HepG2 (cell line): ENCODE data around the gene SERPIND1. TPM values are rescaled to one million over a fixed set of nuclear protein-coding genes. Genes with fewer than 3 reads are reported as not detected.

ENCODE experiments used
- ATAC-seq: fragments of 200-7000 bp; cut with Tn5 transposase; 3 replicates; pipeline ENCODE4 v1.9.1; 2020; ENCODE audit warnings: mild to moderate bottlenecking, moderate library complexity
- BruUV-seq: library from RNA; stranded (reverse); fragments of 400-500 nt; replicated peaks from 2 replicates; lab custom pipeline; 2021; lab: Mats Ljungman, UMichigan
- CTCF ChIA-PET: fragments of 300-600 bp; formaldehyde crosslinking; extraction: SDS; loops from one replicate; lab custom pipeline; 2021; ENCODE audit warnings: low total read pairs, inconsistent platforms, low intra/inter-chr PET ratio; lab: Yijun Ruan, JAX
- POLR2A ChIA-PET: fragments of 350-600 bp; sonication (Branson Sonifier 250); formaldehyde crosslinking; loops from one replicate; lab custom pipeline; 2020; ENCODE audit warnings: antibody characterized with exemption, inconsistent platforms; lab: Yijun Ruan, JAX
- DNase-seq: peaks from one replicate; pipeline ENCODE4 v3.0.0-alpha.2; 2015; ENCODE audit warnings: low spot score
- FAIRE-seq: peaks from 3 replicates; lab custom pipeline; 2011; peaks lifted over from hg19 to GRCh38; lab: Jason Lieb, UNC
- H2AFZ ChIP-seq: one replicate; pipeline ENCODE4 v1.6.1; 2011; ENCODE audit warnings: low read length, inconsistent platforms
- H3K27ac ChIP-seq: fragments of 300-600 bp; 3 replicates; pipeline ENCODE4 v1.8.0; 2011; ENCODE audit warnings: mixed run types, mild to moderate bottlenecking, mixed read lengths, low read length, inconsistent platforms; ENCODE audit not compliant: insufficient read depth; ENCODE audit errors: extremely low read length
- H3K27me3 ChIP-seq, 2 experiments: fragments of 200-600 bp in 1 of 2; 2 replicates in 1 of 2; 3 replicates in 1 of 2; pipeline versions ENCODE4 v1.6.0 to v1.8.0; 2011; ENCODE audit warnings: low read length in 2 of 2, mild to moderate bottlenecking in 2 of 2, moderate library complexity in 2 of 2, inconsistent platforms in 1 of 2; ENCODE audit not compliant: insufficient read depth in 2 of 2, control insufficient read depth in 1 of 2
- H3K36me3 ChIP-seq, 2 experiments: fragments of 200-600 bp in 1 of 2; replicated peaks in 1 of 2; 2 replicates in 1 of 2; 3 replicates in 1 of 2; pipeline versions ENCODE4 v1.5.1 to v1.8.0; 2011; ENCODE audit warnings: low read length in 2 of 2, inconsistent platforms in 1 of 2; ENCODE audit not compliant: insufficient read depth in 2 of 2, control insufficient read depth in 1 of 2
- H3K4me1 ChIP-seq: 2 replicates; pipeline ENCODE4 v1.5.1; 2012; ENCODE audit warnings: low read length, inconsistent platforms; ENCODE audit not compliant: insufficient read depth
- H3K4me2 ChIP-seq: 2 replicates; pipeline ENCODE4 v1.6.0; 2011; ENCODE audit warnings: low read depth, low read length, inconsistent platforms
- H3K4me3 ChIP-seq, 3 experiments: fragments of 200-600 bp in 1 of 3; sonication (generic), shearing (Covaris generic) in 1 of 3; replicated peaks in 1 of 3; 2 replicates each; pipeline ENCODE4 v1.5.1; 2011 to 2016; ENCODE audit warnings: low read length in 3 of 3, inconsistent platforms in 2 of 3, low read depth in 2 of 3, mild to moderate bottlenecking in 2 of 3, control low read depth in 1 of 3, mixed read lengths in 1 of 3; ENCODE audit not compliant: insufficient read depth in 1 of 3
- H3K79me2 ChIP-seq: one replicate; pipeline ENCODE4 v1.6.1; 2011; ENCODE audit warnings: low read length, inconsistent platforms; ENCODE audit not compliant: insufficient read depth
- H3K9ac ChIP-seq: 2 replicates; pipeline ENCODE4 v1.6.0; 2011; ENCODE audit warnings: mild to moderate bottlenecking, low read depth, low read length, inconsistent platforms; ENCODE audit not compliant: insufficient read depth
- H3K9me3 ChIP-seq: 2 replicates; pipeline ENCODE4 v1.5.1; 2012; ENCODE audit warnings: mild to moderate bottlenecking, low read length
- H4K20me1 ChIP-seq: 2 replicates; pipeline ENCODE4 v1.6.0; 2011; ENCODE audit warnings: inconsistent platforms, mild to moderate bottlenecking, low read length, moderate library complexity; ENCODE audit not compliant: insufficient read depth
- ARID2 ChIP-seq: sonication (generic); formaldehyde crosslinking; IDR thresholded peaks from 2 replicates; pipeline ENCODE4 v1.8.1; 2022; ENCODE audit warnings: mild to moderate bottlenecking, missing genetic modification reagents, borderline replicate concordance
- ATF3 ChIP-seq: sonication (generic); formaldehyde crosslinking; IDR thresholded peaks from 2 replicates; pipeline ENCODE4 v1.4.0; 2020; ENCODE audit warnings: missing genetic modification reagents
- ELF3 ChIP-seq: IDR thresholded peaks from 2 replicates; pipeline ENCODE4 v1.6.1; 2016; ENCODE audit warnings: missing genetic modification reagents, missing compliant biosample characterization
- FLYWCH1 ChIP-seq: sonication (generic); formaldehyde crosslinking; IDR thresholded peaks from 2 replicates; pipeline ENCODE4 v1.8.1; 2023; ENCODE audit warnings: mild to moderate bottlenecking, missing genetic modification reagents
- GABPB1 ChIP-seq: IDR thresholded peaks from 2 replicates; pipeline ENCODE4 v1.6.1; 2016; ENCODE audit warnings: mild to moderate bottlenecking, missing genetic modification reagents, moderate library complexity, missing compliant biosample characterization
- MXI1 ChIP-seq: IDR thresholded peaks from 3 replicates; pipeline ENCODE4 v1.6.1; 2012; ENCODE audit warnings: low read depth, low read length, inconsistent platforms, borderline replicate concordance
- NR1H2 ChIP-seq: sonication (generic); formaldehyde crosslinking; IDR thresholded peaks from 2 replicates; pipeline ENCODE4 v1.8.1; 2022; ENCODE audit warnings: low read depth, missing genetic modification reagents, borderline replicate concordance
- NR2F1 ChIP-seq, 2 experiments: fragments of 450-650 bp in 1 of 2; formaldehyde crosslinking in 1 of 2; IDR thresholded peaks; 2 replicates each; pipeline versions ENCODE4 v1.5.0 to v1.6.1; 2016 to 2020; ENCODE audit warnings: mild to moderate bottlenecking in 1 of 2, missing compliant biosample characterization in 1 of 2, missing genetic modification reagents in 1 of 2, moderate library complexity in 1 of 2
- ZBTB25 ChIP-seq: IDR thresholded peaks from 2 replicates; pipeline ENCODE4 v1.6.1; 2018; ENCODE audit warnings: missing genetic modification reagents
- ZNF451 ChIP-seq: sonication (generic); formaldehyde crosslinking; IDR thresholded peaks from 2 replicates; pipeline ENCODE4 v1.5.0; 2020; ENCODE audit warnings: mild to moderate bottlenecking, missing genetic modification reagents
- ZNF501 ChIP-seq: sonication (generic); formaldehyde crosslinking; IDR thresholded peaks from 2 replicates; pipeline ENCODE4 v1.5.1; 2020; ENCODE audit warnings: mild to moderate bottlenecking, moderate library complexity, missing genetic modification reagents
- ZNF567 ChIP-seq: sonication (generic); formaldehyde crosslinking; IDR thresholded peaks from 2 replicates; pipeline ENCODE4 v1.8.1; 2023; ENCODE audit warnings: mild to moderate bottlenecking, missing genetic modification reagents, borderline replicate concordance
- ZNF777 ChIP-seq: sonication (generic); formaldehyde crosslinking; IDR thresholded peaks from 2 replicates; pipeline ENCODE4 v1.4.0; 2020; ENCODE audit warnings: missing genetic modification reagents
- ZSCAN12 ChIP-seq: sonication (generic); formaldehyde crosslinking; IDR thresholded peaks from 2 replicates; pipeline ENCODE4 v1.9.0; 2021; ENCODE audit warnings: mild to moderate bottlenecking, missing genetic modification reagents
- ZSCAN21 ChIP-seq: sonication (generic); formaldehyde crosslinking; IDR thresholded peaks from 2 replicates; pipeline ENCODE4 v1.8.0; 2022; ENCODE audit warnings: mild to moderate bottlenecking, missing genetic modification reagents, moderate library complexity, borderline replicate concordance
- ZXDC ChIP-seq: sonication (generic); formaldehyde crosslinking; IDR thresholded peaks from 2 replicates; pipeline ENCODE4 v1.5.0; 2020; ENCODE audit warnings: mild to moderate bottlenecking, missing genetic modification reagents
- WGBS: methylation state at CpG from one replicate; pipeline ENCODE4 v1.1.6; 2017; ENCODE audit warnings: low lambda C conversion rate; 5-methylcytosine and 5-hydroxymethylcytosine counted together
- in situ Hi-C: cut with HindIII; loops from 2 replicates; pipeline ENCODE4 v1.10.0; 2017; ENCODE audit warnings: low pct_unique_long_range_greater_than_20kb; ENCODE audit not compliant: extremely low pct_ligation_motif_present
- intact Hi-C: fragments of 100-400 bp; cut with micrococcal nuclease; formaldehyde crosslinking; loops from one replicate; pipeline ENCODE4 v1.10.0; 2022; ENCODE audit not compliant: unreplicated experiment
- polyA plus RNA-seq, 8 experiments: library from polyadenylated mRNA; depleted of rRNA in 3 of 8; stranded (reverse) in 7 of 8; unstranded in 1 of 8; fragments of >200 nt; fragmentation: Illumina TruSeq in 4 of 8; extraction: Trizol in 4 of 8; gene quantifications; 2 replicates each; pipeline versions ENCODE4 v1.2.1 to v1.2.3, GENCODE V29; 2011 to 2016; ENCODE audit warnings: low read depth in 4 of 8, missing spikeins in 1 of 8, mixed read lengths in 1 of 8; ENCODE audit not compliant: insufficient read depth in 1 of 8
- total RNA-seq, 5 experiments: library from RNA; depleted of rRNA; stranded (reverse); fragments of >200 nt; fragmentation: Illumina TruSeq; extraction: Trizol; gene quantifications; 2 replicates each; pipeline ENCODE4 v1.2.3, GENCODE V29; 2016; ENCODE audit warnings: low read depth in 1 of 5
- TF ChIP-seq, protein P1 (sequence below): sonication (generic); formaldehyde crosslinking; IDR thresholded peaks from 2 replicates; pipeline ENCODE4 v1.4.0; 2020; ENCODE audit warnings: missing genetic modification reagents
- TF ChIP-seq, protein P2 (sequence below): sonication (generic); formaldehyde crosslinking; IDR thresholded peaks from 2 replicates; pipeline ENCODE4 v1.5.1; 2020; ENCODE audit warnings: missing genetic modification reagents, mild to moderate bottlenecking, borderline replicate concordance

Gene SERPIND1
- total and polyA plus RNA-seq, 2 of the 13 experiments (the other 11 are each of a cell fraction or from before 2014, with no cell fraction given), result 111 to 350 TPM

DNA sequence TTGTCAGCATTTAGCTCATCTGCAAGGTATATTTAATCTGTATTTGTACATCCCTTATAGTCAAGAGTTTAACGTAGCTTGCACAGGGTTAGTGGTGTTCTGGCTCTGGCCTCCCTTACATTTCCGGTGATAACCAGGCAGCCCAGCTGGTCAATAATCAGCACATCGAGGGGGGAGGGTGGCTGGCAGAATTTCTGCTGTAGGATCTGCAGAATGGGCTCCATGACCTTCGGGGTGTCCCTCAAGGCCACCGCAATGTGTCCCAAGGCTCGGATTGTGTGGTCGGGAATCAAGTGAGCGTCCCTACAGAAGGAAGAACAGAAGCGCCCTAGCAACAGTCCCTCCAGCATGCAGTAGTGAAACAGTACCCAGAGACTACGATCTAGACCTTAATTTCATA lies 25.1 kb downstream of the SERPIND1 start:
- H3K4me3 ChIP-seq, result no peak overlapping the region
- no peaks in the 10 kb centered on the region for H4K20me1 ChIP-seq
- no peaks in the 10 kb centered on the region for H3K79me2 ChIP-seq
- peaks cover 29 to 76% of the 10 kb centered on the region in 2 experiments for H3K36me3 ChIP-seq
- TF ChIP-seq ATF3 (CRISPR knock-in tag) (no peak), FLYWCH1 (CRISPR knock-in tag) (no peak), MXI1 (no peak), GABPB1 (CRISPR knock-in tag) (no peak), ZBTB25 (CRISPR knock-in tag) (no peak), ELF3 (no peak), ZNF777 (no peak), ZSCAN12 (CRISPR knock-in tag) (no peak), ZNF451 (CRISPR knock-in tag) (no peak), ZSCAN21 (CRISPR knock-in tag) (no peak), NR2F1 (CRISPR knock-in tag; IDR thresholded peaks at IDR 0.05) (no peak), NR1H2 (CRISPR knock-in tag) (no peak), ZNF501 (CRISPR knock-in tag) (no peak), ZNF567 (CRISPR knock-in tag) (no peak), ZXDC (CRISPR knock-in tag) (no peak), ARID2 (CRISPR knock-in tag) (no peak)
- TF ChIP-seq, protein P1, sequence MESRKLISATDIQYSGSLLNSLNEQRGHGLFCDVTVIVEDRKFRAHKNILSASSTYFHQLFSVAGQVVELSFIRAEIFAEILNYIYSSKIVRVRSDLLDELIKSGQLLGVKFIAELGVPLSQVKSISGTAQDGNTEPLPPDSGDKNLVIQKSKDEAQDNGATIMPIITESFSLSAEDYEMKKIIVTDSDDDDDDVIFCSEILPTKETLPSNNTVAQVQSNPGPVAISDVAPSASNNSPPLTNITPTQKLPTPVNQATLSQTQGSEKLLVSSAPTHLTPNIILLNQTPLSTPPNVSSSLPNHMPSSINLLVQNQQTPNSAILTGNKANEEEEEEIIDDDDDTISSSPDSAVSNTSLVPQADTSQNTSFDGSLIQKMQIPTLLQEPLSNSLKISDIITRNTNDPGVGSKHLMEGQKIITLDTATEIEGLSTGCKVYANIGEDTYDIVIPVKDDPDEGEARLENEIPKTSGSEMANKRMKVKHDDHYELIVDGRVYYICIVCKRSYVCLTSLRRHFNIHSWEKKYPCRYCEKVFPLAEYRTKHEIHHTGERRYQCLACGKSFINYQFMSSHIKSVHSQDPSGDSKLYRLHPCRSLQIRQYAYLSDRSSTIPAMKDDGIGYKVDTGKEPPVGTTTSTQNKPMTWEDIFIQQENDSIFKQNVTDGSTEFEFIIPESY (CRISPR knock-in tag), result no peak
- TF ChIP-seq, protein P2, sequence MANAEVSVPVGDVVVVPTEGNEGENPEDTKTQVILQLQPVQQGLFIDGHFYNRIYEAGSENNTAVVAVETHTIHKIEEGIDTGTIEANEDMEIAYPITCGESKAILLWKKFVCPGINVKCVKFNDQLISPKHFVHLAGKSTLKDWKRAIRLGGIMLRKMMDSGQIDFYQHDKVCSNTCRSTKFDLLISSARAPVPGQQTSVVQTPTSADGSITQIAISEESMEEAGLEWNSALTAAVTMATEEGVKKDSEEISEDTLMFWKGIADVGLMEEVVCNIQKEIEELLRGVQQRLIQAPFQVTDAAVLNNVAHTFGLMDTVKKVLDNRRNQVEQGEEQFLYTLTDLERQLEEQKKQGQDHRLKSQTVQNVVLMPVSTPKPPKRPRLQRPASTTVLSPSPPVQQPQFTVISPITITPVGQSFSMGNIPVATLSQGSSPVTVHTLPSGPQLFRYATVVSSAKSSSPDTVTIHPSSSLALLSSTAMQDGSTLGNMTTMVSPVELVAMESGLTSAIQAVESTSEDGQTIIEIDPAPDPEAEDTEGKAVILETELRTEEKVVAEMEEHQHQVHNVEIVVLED (CRISPR knock-in tag), result no peak
- no peaks in the 10 kb centered on the region for H3K9me3 ChIP-seq
- H3K27me3 ChIP-seq, result no peaks in the 10 kb centered on the region
- H3K4me1 ChIP-seq, result peaks cover 17% of the 10 kb centered on the region
- no peak for FAIRE-seq
- CTCF ChIA-PET, result no interaction called here
- no peak overlapping the region for H3K9ac ChIP-seq
- no peak overlapping the region for H3K27ac ChIP-seq
- ATAC-seq, result no peak
- POLR2A ChIA-PET, result no interaction called here
- intact Hi-C loops (no loop called here), in situ Hi-C loops (loop anchor here (10.0 kb wide), 1 partner anchor 56 kb away; the partner anchor contains the start of genes PI4KA and SNAP29)
- H3K4me2 ChIP-seq, result no peak overlapping the region
- no TSS peak for BruUV-seq
- DNase-seq, result no peak
- WGBS, result 93% methylated on average over 7 of the region's 10 CpGs
- no peak overlapping the region for H2AFZ ChIP-seq
